Right lobe of liver (tissue), 6 donors: ENCODE data around the gene IL1RAPL1. TPM values are rescaled to one million over a fixed set of nuclear protein-coding genes. Genes with fewer than 3 reads are reported as not detected.

Experiments
- ATAC-seq, 4 donors: fragments of 200-7000 bp; cut with Tn5 transposase; one replicate each; pipeline ENCODE4 v1.9.1; 2020; ENCODE audit warnings: mild to moderate bottlenecking in 4 of 4, moderate library complexity in 4 of 4
- DNase-seq, 3 donors: peaks; one replicate each; pipeline ENCODE4 v3.0.0-alpha.2; 2020
- H3K27ac ChIP-seq, 3 donors: fragments of 200-600 bp; one replicate each; pipeline ENCODE4 v1.8.0; 2022
- H3K27me3 ChIP-seq, 2 donors: fragments of 200-600 bp; one replicate each; pipeline ENCODE4 v1.8.0; 2022
- H3K36me3 ChIP-seq, 4 donors: fragments of 200-600 bp; sonication (generic) in 1 of 4; one replicate each; pipeline versions ENCODE4 v1.5.1 to v1.8.0; 2017 to 2022; ENCODE audit warnings: control low read depth in 1 of 4
- H3K4me1 ChIP-seq, 4 donors: fragments of 200-600 bp; sonication (generic) in 1 of 4; one replicate each; pipeline versions ENCODE4 v1.5.1 to v1.8.0; 2017 to 2022; ENCODE audit warnings: control low read depth in 1 of 4
- H3K4me3 ChIP-seq, 3 donors: fragments of 200-600 bp; one replicate each; pipeline ENCODE4 v1.8.0; 2022
- H3K9me3 ChIP-seq, 4 donors: fragments of 200-600 bp; sonication (generic) in 1 of 4; one replicate each; pipeline versions ENCODE4 v1.5.1 to v1.8.0; 2017 to 2022; ENCODE audit warnings: control low read depth in 1 of 4
- CTCF ChIP-seq, 4 donors: fragments of 200-600 bp in 3 of 4; fragments of 450-650 bp in 1 of 4; IDR thresholded peaks; one replicate each; pipeline versions ENCODE4 v1.5.1 to v1.8.0; 2016 to 2022; ENCODE audit warnings: antibody characterized with exemption in 4 of 4, mild to moderate bottlenecking in 2 of 4
- POLR2A ChIP-seq: fragments of 450-650 bp; IDR thresholded peaks from one replicate; pipeline ENCODE4 v1.6.1; 2017; ENCODE audit warnings: antibody characterized with exemption, mild to moderate bottlenecking
- WGBS: methylation state at CpG from one replicate; pipeline ENCODE4 v1.1.6; 2018; ENCODE audit warnings: low coverage, low lambda C conversion rate; ENCODE audit not compliant: insufficient coverage; ENCODE audit errors: missing lambda C conversion rate; 5-methylcytosine and 5-hydroxymethylcytosine counted together
- intact Hi-C, 2 donors: fragments of 100-400 bp; cut with DNase I; formaldehyde crosslinking; loops; one replicate each; pipeline versions ENCODE4 v1.11.2 to v1.14.1; 2022
- total RNA-seq, 6 experiments: library from RNA; depleted of rRNA in 2 of 6; stranded (reverse); fragments of >200 nt in 2 of 6; fragmentation: NEBNext Ultra II Directional in 3 of 6; extraction: Animal tissue kit (Norgen Biotek cat#: 25700) in 3 of 6; gene quantifications; one replicate each; pipeline versions ENCODE4 v1.1.0 to v1.2.4, GENCODE V29; 2016 to 2023
- donor health status: DM: no; HTN: yes; CAD: no.
- donor health status: DM: no; HTN: no; CAD: no.
- donor health status: DM: no; HTN: no; CAD: no.
- donor health status: DM: no; HTN: yes; CAD: no.
- donor health status: DM: no; HTN: yes; CAD: no.

IL1RAPL1 gene
- total RNA-seq, 6 experiments from 2014 or later: not detected

GRCh38 chrX:29744966-29745365, 1157.7 kb downstream of the IL1RAPL1 start:
- no peak overlapping the region for H3K27ac ChIP-seq
- TF ChIP-seq CTCF (IDR thresholded peaks at IDR 0.05): no peak
- TF ChIP-seq POLR2A: no peak
- H3K4me3 ChIP-seq: no peak overlapping the region
- no peak for DNase-seq
- H3K36me3 ChIP-seq: no peaks in the 10 kb centered on the region
- H3K27me3 ChIP-seq: peaks cover 0 to 8% of the 10 kb centered on the region in 2 donors
- no peak for ATAC-seq
- 76% methylated on average over 2 of the region's 2 CpGs for WGBS
- intact Hi-C loops: no loop called here
- H3K9me3 ChIP-seq: no peaks in the 10 kb centered on the region
- no peaks in the 10 kb centered on the region for H3K4me1 ChIP-seq

GRCh38 chrX:29746326-29746725, 1159.1 kb downstream of the IL1RAPL1 start:
- H3K27me3 ChIP-seq: peaks cover 0 to 8% of the 10 kb centered on the region in 2 donors
- no peak overlapping the region for H3K4me3 ChIP-seq
- H3K36me3 ChIP-seq: no peaks in the 10 kb centered on the region
- no peaks in the 10 kb centered on the region for H3K9me3 ChIP-seq
- ATAC-seq: no peak
- no peaks in the 10 kb centered on the region for H3K4me1 ChIP-seq
- TF ChIP-seq POLR2A: no peak
- TF ChIP-seq CTCF (IDR thresholded peaks at IDR 0.05): no peak
- intact Hi-C loops: no loop called here
- DNase-seq: no peak
- no peak overlapping the region for H3K27ac ChIP-seq
- 91% methylated on average over 4 of the region's 4 CpGs for WGBS

GRCh38 chrX:29762006-29762405, 1174.8 kb downstream of the IL1RAPL1 start:
- no peak for DNase-seq
- 62% methylated on average over 4 of the region's 4 CpGs for WGBS
- no peak overlapping the region for H3K27ac ChIP-seq
- no peaks in the 10 kb centered on the region for H3K36me3 ChIP-seq
- no peak for ATAC-seq
- no peaks in the 10 kb centered on the region for H3K9me3 ChIP-seq
- H3K27me3 ChIP-seq: no peaks in the 10 kb centered on the region
- intact Hi-C loops: no loop called here
- no peaks in the 10 kb centered on the region for H3K4me1 ChIP-seq
- H3K4me3 ChIP-seq: no peak overlapping the region
- TF ChIP-seq POLR2A: no peak

- no peaks in the 10 kb centered on the region for H3K4me1 ChIP-seq
- no peaks in the 10 kb centered on the region for H3K27me3 ChIP-seq
- intact Hi-C loops: no loop called here
- H3K36me3 ChIP-seq: no peaks in the 10 kb centered on the region
- TF ChIP-seq POLR2A (no peak), CTCF (IDR thresholded peaks at IDR 0.05) (no peak)
- no peaks in the 10 kb centered on the region for H3K9me3 ChIP-seq
- H3K27ac ChIP-seq: no peak overlapping the region
- ATAC-seq (no peak), DNase-seq (no peak)
- WGBS: 45% methylated on average over 5 of the region's 5 CpGs
- H3K4me3 ChIP-seq: no peak overlapping the region
These were observed 1188.6 kb downstream of the IL1RAPL1 start for GRCh38 chrX:29775890-29776289.

- intact Hi-C loops: no loop called here
- H3K27me3 ChIP-seq: no peaks in the 10 kb centered on the region
- H3K4me1 ChIP-seq: peaks cover 0 to 5% (median 0%) of the 10 kb centered on the region in 4 donors
- no peak overlapping the region for H3K27ac ChIP-seq
- WGBS: 41% methylated on average over 2 of the region's 2 CpGs
- TF ChIP-seq CTCF (IDR thresholded peaks at IDR 0.05) (no peak), POLR2A (no peak)
- ATAC-seq: peak in 3 of 4 donors; percentile 27 to 49 (median 47)
- H3K36me3 ChIP-seq: no peaks in the 10 kb centered on the region
- DNase-seq: no peak
- H3K4me3 ChIP-seq: no peak overlapping the region
- H3K9me3 ChIP-seq: no peaks in the 10 kb centered on the region
These were observed 1200.4 kb downstream of the IL1RAPL1 start for GRCh38 chrX:29787656-29788055.
